ENCODE data around the gene EMC9.

GRCh38 chr14:24113801-24114531 is 27.4 kb downstream of the EMC9 start:
- peak in 1 of 6 experiments; percentile 7 for TF ChIP-seq CTCF (IDR thresholded peaks at IDR 0.05)
- TF ChIP-seq POLR2A (IDR thresholded peaks at IDR 0.05), result peak; percentile 25 to 80

Measured in thyroid gland (tissue), 4 donors.